Prostate gland (tissue), 2 donors: ENCODE data around the gene VPS29.

Experiments
- CTCF ChIP-seq, 4 experiments: fragments of 200-600 bp in 2 of 4; fragments of 450-650 bp in 2 of 4; sonication (generic) in 2 of 4; IDR thresholded peaks; 1 replicate in 3 of 4; 2 replicates in 1 of 4; pipeline ENCODE4 v1.5.1; 2016 to 2019; ENCODE audit warnings: antibody characterized with exemption in 4 of 4, mild to moderate bottlenecking in 2 of 4, moderate library complexity in 2 of 4
- POLR2AphosphoS5 ChIP-seq: sonication (generic); formaldehyde crosslinking; IDR thresholded peaks from one replicate; pipeline ENCODE4 v1.6.1; 2017; ENCODE audit warnings: antibody characterized with exemption

- TF ChIP-seq CTCF (IDR thresholded peaks at IDR 0.05), result no peak
- no peak for TF ChIP-seq POLR2AphosphoS5
Observed at GRCh38 chr12:110550981-110551380, 49.1 kb upstream of the VPS29 start.
